Measurements from ENCODE around the gene RGS6.

The RGS6 gene

DNA sequence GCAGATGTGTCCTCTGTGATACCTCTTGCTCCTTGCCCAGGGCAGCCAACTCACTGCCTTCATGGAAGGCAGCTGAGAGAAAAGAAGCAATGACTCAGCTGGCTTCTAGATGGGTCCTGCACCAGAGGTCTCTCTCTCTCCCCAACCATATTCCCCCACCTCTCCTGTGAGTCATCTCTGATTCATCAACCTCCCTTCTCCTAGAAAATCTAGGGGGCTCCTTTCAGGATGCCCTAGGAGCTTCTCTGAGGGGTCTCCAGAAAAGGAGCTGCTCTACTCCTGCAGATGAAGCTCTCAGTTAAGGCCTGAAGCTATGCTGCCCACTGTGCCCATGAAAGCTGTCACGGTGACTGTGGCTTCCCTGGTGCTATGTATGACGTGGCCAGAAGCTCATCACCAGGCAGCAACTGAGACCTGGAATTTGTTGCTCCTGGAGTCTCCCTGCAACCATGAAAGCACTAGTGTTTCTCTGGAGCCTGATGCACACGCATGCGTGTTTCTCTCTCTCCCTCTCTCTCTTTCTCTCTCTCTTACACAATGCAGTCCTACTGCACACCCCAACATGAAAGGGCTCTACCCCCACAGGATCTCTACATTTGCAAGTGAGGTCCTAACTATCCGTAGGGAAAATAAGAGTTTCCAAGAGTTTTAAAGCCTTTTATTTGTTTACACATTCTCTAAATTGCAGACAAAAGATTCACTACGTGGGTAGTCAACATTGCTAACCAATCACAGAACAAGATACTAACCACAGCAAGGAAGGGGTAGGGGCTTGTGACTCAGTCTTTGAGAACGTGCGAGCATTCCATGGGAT, 676.4 kb downstream of the RGS6 start:
- no peak for DNase-seq (ENCODE audit: low read depth in 2 of 2)

DNA sequence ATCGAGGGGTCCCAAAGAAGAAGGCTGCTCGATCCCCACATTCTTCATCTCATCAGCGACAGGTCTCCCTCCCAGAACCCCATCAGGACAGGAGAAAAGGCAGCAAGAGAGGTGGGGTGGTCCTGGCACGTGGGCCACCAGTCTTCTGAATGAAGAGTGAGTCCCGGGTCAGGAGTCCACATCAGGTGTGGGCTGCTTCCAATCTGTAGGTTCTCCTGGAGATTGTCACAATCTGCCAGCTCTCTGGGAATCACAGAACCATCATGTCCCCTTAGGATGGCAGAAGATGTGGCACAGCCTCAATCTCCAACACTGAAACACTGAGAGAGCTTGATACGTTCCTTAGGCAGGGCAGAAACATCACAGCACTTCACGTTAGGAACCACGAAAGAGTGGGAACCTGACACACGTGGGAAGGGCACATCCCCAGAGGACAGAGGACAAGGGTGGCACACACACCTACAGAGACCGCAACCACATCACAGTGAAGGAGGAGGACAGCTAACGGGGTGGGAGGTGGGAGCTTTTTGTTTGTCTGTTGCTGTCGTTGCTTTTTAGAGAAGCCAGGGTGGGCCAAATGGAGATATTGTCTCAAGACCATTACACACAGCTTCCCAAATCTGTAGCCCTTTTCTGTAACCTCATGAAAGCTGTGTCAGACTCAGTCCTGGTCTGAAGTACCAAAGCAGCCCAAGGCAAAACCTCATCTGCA, 677.1 kb downstream of the RGS6 start:
- no peak for DNase-seq (ENCODE audit: low read depth in 2 of 2)

DNA sequence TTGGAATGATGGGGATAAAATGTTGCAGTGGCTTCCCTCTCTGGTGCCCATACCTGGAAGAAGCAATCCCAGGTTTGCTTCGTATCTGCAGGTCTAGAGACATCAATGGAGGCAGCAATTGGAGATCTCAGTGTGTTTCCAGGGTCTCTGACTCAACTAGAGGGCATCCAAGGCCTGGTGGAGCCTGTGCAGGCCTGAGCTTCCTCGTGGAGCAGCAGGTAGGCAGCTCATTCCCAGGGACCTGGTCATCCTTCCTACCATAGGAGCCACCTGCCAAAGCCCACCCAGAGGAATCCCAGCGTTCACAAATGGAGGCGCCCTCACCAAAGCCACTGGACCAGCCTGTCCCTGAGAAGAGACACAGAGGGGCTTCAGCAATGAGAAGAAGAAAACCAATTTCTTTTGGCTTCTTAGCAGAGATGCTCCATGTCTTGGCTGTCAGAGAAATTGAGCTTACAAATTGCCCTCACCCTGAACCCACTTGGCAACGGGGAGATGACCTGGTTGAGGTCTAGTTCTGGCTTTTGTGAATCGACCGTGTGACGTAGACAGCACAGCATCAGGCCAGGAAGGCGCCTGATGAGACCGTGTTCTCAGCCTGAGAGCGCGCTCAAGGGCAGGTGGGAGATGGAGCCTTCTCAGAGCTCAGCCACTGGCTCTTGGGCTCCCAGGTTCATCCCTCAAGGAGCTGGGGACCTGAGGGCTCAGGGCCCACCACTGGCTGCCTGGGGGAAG, 678.0 kb downstream of the RGS6 start:
- DNase-seq (ENCODE audit: low read depth in 2 of 2) = no peak

DNA sequence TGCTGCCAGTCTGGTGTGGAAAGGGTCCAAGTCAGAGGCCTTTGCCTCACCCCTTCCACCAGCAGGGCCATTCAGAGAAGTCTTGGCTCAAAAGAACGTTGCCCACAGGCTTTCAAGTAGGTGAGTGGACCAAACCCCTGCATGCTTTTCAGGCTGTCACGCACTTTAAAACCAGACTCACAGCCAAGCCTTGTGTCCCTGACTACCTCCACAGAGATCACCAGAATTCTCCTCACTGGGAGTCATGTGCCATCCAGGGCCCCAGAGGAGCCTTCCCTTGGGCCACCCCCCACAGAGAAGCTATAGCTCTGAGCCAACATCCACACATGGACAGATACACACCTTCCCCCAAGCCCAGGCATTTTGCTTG, 678.6 kb downstream of the RGS6 start:
- no peak for DNase-seq (ENCODE audit: low read depth in 2 of 2)

DNA sequence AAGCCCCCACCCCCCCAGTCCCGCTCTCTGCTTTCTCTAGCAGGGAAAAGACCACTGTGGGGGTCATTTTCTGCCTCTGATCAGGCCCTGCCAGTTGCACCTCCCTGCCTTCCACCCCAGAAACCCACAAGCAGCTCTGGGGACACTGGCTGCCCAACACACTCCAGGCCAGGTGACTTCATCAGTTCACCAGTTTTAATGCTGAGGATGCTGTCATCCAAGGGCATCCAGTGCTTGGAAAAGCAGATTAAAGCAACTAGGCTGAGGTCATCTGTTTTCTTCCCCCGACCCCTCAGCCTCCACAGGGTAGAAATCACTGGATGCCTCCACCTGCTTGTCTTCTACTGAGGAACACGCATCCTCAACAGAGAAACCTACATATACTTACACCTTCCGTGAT, 679.3 kb downstream of the RGS6 start:
- DNase-seq (ENCODE audit: low read depth in 2 of 2) = no peak

DNA sequence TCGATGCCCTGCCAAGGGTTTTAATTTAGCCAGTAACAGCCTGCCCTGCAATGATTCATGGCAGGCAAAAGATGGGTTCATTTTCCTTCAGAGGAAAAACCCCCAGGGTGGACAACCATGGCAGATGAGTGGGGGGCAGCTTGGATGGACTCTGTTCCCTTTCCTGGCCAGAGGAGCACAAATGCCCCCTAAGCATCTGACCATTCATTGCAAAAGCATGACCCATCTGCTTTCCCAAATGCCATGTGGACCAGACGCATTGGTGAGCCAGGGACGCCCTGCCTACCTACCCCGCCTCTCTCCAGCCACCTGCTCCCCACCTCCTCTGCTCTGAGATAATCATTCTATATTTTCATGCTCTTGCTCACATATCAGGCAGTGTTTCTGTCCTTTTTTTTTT, 679.8 kb downstream of the RGS6 start:
- DNase-seq (ENCODE audit: low read depth in 2 of 2) = no peak

DNA sequence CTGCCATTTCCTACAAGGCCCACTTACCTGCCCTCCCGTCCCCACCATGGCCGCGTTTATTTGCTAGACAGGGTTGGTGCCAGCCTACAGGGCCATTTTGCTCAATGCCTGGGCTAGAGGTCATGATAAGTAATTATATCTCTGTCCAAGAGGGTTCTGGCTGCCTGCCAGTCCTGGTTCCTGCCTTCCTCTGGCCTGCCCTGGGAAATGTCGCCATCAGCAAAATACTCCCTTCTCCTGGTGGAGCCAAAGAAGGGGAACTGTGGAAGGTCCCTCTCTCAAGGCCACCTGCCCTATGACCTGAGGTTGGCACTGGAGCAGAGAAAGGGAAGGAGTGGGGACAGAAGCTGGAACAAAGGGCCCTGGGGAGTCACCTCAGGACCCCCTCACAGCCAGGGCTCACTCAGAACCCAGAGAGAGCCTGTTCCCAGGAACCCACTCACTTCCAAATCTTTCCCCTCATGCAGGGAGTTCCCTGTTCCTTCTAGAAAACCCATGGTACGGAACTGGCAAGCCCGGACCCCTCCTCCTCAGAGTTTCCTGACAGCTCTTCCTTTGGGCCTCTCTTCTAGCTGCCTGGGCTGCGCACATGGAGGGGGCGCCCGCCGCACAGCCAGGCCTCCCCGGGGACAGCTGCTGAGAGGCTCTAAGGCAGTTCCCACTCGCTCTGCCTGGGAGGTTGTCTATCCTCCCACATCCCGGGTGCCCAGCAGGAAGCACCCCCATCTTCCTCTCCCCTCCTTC, 681.2 kb downstream of the RGS6 start:
- no peak for DNase-seq (ENCODE audit: low read depth in 2 of 2)

DNA sequence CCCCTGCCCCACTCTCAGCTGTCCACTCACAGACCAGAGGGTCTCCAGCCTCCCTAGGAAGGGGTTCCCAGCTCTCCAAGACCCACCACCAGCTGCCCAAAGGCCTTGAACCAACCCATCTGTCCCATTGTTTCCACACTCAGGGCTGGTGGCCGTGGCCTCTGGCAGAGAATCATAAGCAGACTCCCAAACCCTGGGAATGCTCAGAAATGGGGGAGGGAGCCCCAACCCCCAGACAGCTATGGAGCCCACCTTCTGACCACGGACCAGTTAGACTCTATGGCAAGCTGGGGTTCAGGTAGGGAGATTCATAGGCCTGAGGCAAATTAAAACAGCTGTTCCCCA, 681.7 kb downstream of the RGS6 start:
- DNase-seq (ENCODE audit: low read depth in 2 of 2) = no peak

DNA sequence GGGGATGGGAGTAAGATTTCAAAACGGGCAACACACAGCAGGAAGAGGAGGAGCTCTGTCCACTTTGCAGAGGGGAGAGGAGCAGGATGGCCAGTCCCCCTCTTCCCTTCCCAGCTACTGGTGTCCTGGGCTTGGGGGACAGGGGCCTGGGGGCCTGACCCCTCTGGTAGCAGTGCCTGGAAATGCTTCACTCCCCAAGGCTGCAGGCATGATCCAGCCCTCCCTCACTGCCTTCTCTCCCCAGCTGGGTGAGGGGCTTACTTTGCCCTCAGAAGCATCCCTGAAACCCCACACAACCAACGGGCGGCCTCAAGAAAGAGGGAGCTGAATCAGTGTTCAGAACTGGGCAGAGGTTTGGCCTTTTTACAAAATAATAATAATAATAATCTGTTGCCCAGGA, 682.1 kb downstream of the RGS6 start:
- no peak for DNase-seq (ENCODE audit: low read depth in 2 of 2)

DNA sequence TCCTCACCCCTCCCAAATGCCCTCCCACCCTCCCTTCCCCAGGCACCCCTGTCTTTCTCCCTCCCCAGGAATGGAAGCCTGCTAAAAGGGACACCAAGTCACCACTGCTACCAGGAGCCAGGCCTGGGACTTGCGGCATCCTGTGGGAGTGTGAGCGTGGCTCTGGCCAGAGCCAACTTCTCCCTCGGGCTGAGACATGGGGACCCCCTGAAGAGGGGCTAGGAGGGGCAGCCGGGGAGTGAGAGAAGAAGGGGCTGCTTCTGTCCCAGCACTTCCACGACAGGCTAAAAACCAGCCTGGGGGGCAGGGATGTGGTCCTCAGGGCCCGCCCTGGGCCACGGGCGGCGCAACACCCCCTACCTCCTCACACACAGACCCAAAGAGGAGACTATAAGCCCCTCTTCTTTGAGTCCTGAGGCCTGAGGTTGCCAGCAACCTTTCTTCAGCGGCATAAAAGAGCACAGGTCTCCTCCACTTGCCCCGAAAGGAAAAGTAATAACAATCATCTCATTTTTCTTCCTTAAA, 682.7 kb downstream of the RGS6 start:
- DNase-seq (ENCODE audit: low read depth in 2 of 2) = no peak

DNA sequence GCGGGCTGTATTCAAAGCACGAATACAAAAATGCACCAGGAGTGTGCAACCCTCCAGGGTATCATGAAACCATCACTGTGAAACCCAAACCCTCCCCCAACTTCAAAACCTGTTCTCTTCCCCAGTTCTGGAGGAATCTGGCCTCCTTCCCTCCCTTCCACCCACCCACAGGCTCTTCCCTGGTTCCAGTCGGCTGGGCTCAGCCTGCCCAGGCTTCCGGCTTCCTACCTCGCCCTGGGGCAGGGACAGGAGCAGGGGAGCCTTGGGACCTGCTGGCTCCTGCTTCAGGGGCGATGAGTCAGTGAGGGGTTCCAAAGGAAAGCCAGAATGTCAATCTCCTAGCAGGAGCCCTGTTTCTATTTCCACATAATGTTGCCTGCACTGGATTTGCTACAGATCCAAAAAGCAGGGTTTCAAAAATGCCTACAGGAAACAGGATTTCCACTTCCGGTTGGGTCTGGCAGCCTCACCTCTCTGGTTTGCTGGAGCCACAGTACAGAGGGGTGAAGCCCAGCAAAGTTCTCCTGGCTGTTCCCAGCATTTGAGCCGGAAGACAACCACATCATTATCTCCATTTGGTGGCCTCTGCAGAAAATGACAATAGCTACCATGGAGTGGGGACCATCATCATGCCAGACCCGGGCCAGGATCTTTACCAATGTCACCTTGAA, 683.4 kb downstream of the RGS6 start:
- DNase-seq (ENCODE audit: low read depth in 2 of 2) = no peak

Data from stimulated activated CD8-positive, alpha-beta memory T cell treated with anti-CD3 and anti-CD28 coated beads, Interleukin-2, amount 100 ng/mL, for 48 hours (primary cell).